H1 (cell line): Measurements from ENCODE around the gene ARHGAP26. TPM values are rescaled to one million over a fixed set of nuclear protein-coding genes. Genes with fewer than 3 reads are reported as not detected.

ENCODE experiments used
- CTCF ChIA-PET: fragments of 300-600 bp; sonication (Branson Sonifier 250); formaldehyde crosslinking; loops from one replicate; lab custom pipeline; 2021; ENCODE audit not compliant: partially characterized antibody; lab: Charles Lee
- POLR2A ChIA-PET: fragments of 300-600 bp; sonication (Branson Sonifier 250); formaldehyde crosslinking; loops from one replicate; lab custom pipeline; 2021; ENCODE audit warnings: inconsistent platforms; ENCODE audit not compliant: partially characterized antibody; lab: Charles Lee
- DNase-seq, 2 experiments: peaks; one replicate each; pipeline versions ENCODE4 v3.0.0 to v3.0.0-alpha.2; 2010 to 2022; ENCODE audit warnings: low spot score in 2 of 2, low read depth in 1 of 2, mixed read lengths in 1 of 2
- FAIRE-seq: peaks from 2 replicates; lab custom pipeline; 2011; peaks lifted over from hg19 to GRCh38; lab: Jason Lieb, UNC
- H2AFZ ChIP-seq: 2 replicates; pipeline ENCODE4 v1.8.1; 2012; ENCODE audit warnings: low read length, inconsistent platforms
- H2AK5ac ChIP-seq: 2 replicates; pipeline ENCODE4 v1.6.1; 2013; ENCODE audit warnings: low read depth, low read length
- H2BK120ac ChIP-seq: replicated peaks from 2 replicates; pipeline ENCODE3; 2013; ENCODE audit warnings: low read depth, low read length, inconsistent platforms
- H2BK12ac ChIP-seq: 2 replicates; pipeline ENCODE4 v1.6.1; 2013; ENCODE audit warnings: low read depth, low read length
- H2BK15ac ChIP-seq: 2 replicates; pipeline ENCODE4 v1.6.1; 2013; ENCODE audit warnings: low read length
- H2BK20ac ChIP-seq: 2 replicates; pipeline ENCODE4 v1.6.1; 2013; ENCODE audit warnings: low read length
- H2BK5ac ChIP-seq: 2 replicates; pipeline ENCODE4 v1.6.1; 2013; ENCODE audit warnings: low read depth, low read length
- H3K14ac ChIP-seq: 2 replicates; pipeline ENCODE4 v1.6.1; 2013; ENCODE audit warnings: inconsistent platforms; ENCODE audit not compliant: insufficient read length
- H3K18ac ChIP-seq: 2 replicates; pipeline ENCODE4 v1.6.1; 2013; ENCODE audit warnings: low read length; ENCODE audit errors: extremely low read depth
- H3K23ac ChIP-seq: 2 replicates; pipeline ENCODE4 v1.6.1; 2013; ENCODE audit warnings: inconsistent platforms; ENCODE audit not compliant: insufficient read length
- H3K23me2 ChIP-seq: 2 replicates; pipeline ENCODE4 v1.6.1; 2013; ENCODE audit warnings: low read depth, low read length
- H3K27ac ChIP-seq: 2 replicates; pipeline ENCODE4 v1.6.1; 2011; ENCODE audit warnings: low read depth, low read length, inconsistent platforms
- H3K27me3 ChIP-seq, 4 experiments: replicated peaks in 1 of 4; 1 replicate in 1 of 4; 2 replicates in 3 of 4; pipeline versions ENCODE4 v1.6.1 to v1.8.1; 2011 to 2013; ENCODE audit warnings: low read length in 3 of 4, mild to moderate bottlenecking in 3 of 4, inconsistent platforms in 2 of 4, mixed read lengths in 2 of 4, moderate library complexity in 1 of 4; ENCODE audit not compliant: control insufficient read depth in 3 of 4, insufficient read depth in 3 of 4; ENCODE audit errors: extremely low read depth in 1 of 4
- H3K36me3 ChIP-seq, 4 experiments: 2 replicates each; pipeline versions ENCODE4 v1.6.1 to v1.8.1; 2011 to 2013; ENCODE audit warnings: mild to moderate bottlenecking in 4 of 4, low read length in 3 of 4, moderate library complexity in 2 of 4, control low read depth in 1 of 4, inconsistent platforms in 1 of 4; ENCODE audit not compliant: insufficient read depth in 4 of 4, control insufficient read depth in 2 of 4
- H3K4ac ChIP-seq: replicated peaks from 2 replicates; pipeline ENCODE3; 2013; ENCODE audit warnings: low read length, low read depth, mixed read lengths, inconsistent platforms; ENCODE audit not compliant: insufficient read length
- H3K4me1 ChIP-seq, 4 experiments: replicated peaks in 1 of 4; 1 replicate in 1 of 4; 2 replicates in 3 of 4; pipeline versions ENCODE4 v1.6.1 to v1.8.1; 2011 to 2013; ENCODE audit warnings: low read length in 3 of 4, inconsistent platforms in 2 of 4, mixed read lengths in 1 of 4; ENCODE audit not compliant: insufficient read depth in 4 of 4, control insufficient read depth in 3 of 4
- H3K4me2 ChIP-seq, 2 experiments: 2 replicates each; pipeline versions ENCODE4 v1.6.1 to v1.8.1; 2011 to 2013; ENCODE audit warnings: low read depth in 2 of 2, low read length in 2 of 2, control low read depth in 1 of 2, inconsistent platforms in 1 of 2, mild to moderate bottlenecking in 1 of 2; ENCODE audit not compliant: insufficient read depth in 1 of 2
- H3K4me3 ChIP-seq, 4 experiments: fragments of 200-600, 300-600 bp in 1 of 4; sonication (generic), shearing (Covaris generic), sonication (Bioruptor Twin) in 1 of 4; 2 replicates each; pipeline versions ENCODE4 v1.5.1 to v1.8.1; 2011 to 2016; ENCODE audit warnings: low read length in 4 of 4, low read depth in 3 of 4, control low read depth in 2 of 4, inconsistent platforms in 2 of 4, mild to moderate bottlenecking in 2 of 4, mixed read lengths in 1 of 4, moderate library complexity in 1 of 4; ENCODE audit not compliant: insufficient read depth in 2 of 4; ENCODE audit errors: extremely low read depth in 1 of 4
- H3K56ac ChIP-seq: replicated peaks from 2 replicates; pipeline ENCODE3; 2013; ENCODE audit warnings: low read depth, mild to moderate bottlenecking, mixed read lengths, low read length, inconsistent platforms; ENCODE audit not compliant: insufficient read length
- H3K79me1 ChIP-seq: 2 replicates; pipeline ENCODE4 v1.6.1; 2013; ENCODE audit warnings: low read depth, low read length, control low read depth
- H3K79me2 ChIP-seq, 2 experiments: 2 replicates each; pipeline versions ENCODE4 v1.6.1 to v1.8.1; 2012 to 2013; ENCODE audit warnings: low read length in 2 of 2, mild to moderate bottlenecking in 2 of 2, inconsistent platforms in 1 of 2; ENCODE audit not compliant: insufficient read depth in 2 of 2, control insufficient read depth in 1 of 2
- H3K9ac ChIP-seq, 4 experiments: replicated peaks in 1 of 4; 1 replicate in 1 of 4; 2 replicates in 3 of 4; pipeline versions ENCODE4 v1.6.1 to v1.8.1; 2011 to 2013; ENCODE audit warnings: low read depth in 3 of 4, low read length in 3 of 4, control low read depth in 2 of 4, mild to moderate bottlenecking in 2 of 4, moderate library complexity in 2 of 4, inconsistent platforms in 1 of 4; ENCODE audit errors: extremely low read depth in 1 of 4
- H3K9me3 ChIP-seq, 2 experiments: 2 replicates each; pipeline versions ENCODE4 v1.6.1 to v1.8.1; 2012 to 2013; ENCODE audit warnings: mild to moderate bottlenecking in 2 of 2, moderate library complexity in 2 of 2, control low read depth in 1 of 2, inconsistent platforms in 1 of 2, low read depth in 1 of 2, low read length in 1 of 2, mixed read lengths in 1 of 2; ENCODE audit not compliant: insufficient read depth in 2 of 2
- H4K20me1 ChIP-seq, 2 experiments: replicated peaks in 1 of 2; 2 replicates each; pipeline versions ENCODE3 to v1.8.1; 2011 to 2013; ENCODE audit warnings: inconsistent platforms in 2 of 2, low read length in 2 of 2, mild to moderate bottlenecking in 1 of 2; ENCODE audit not compliant: insufficient read depth in 2 of 2, control insufficient read depth in 1 of 2
- H4K5ac ChIP-seq: 2 replicates; pipeline ENCODE4 v1.6.1; 2013; ENCODE audit warnings: low read length, low read depth, mixed read lengths, inconsistent platforms; ENCODE audit not compliant: insufficient read length
- H4K8ac ChIP-seq: 2 replicates; pipeline ENCODE4 v1.8.0; 2013; ENCODE audit warnings: mild to moderate bottlenecking, moderate library complexity, low read length, inconsistent platforms; ENCODE audit not compliant: insufficient read depth; ENCODE audit errors: extremely low read depth
- H4K91ac ChIP-seq: replicated peaks from 2 replicates; pipeline ENCODE3; 2013; ENCODE audit warnings: low read length, mixed read lengths, inconsistent platforms; ENCODE audit not compliant: insufficient read length
- HDAC2 ChIP-seq, 2 experiments: fragments of 300-600 bp in 1 of 2; sonication (generic) in 1 of 2; IDR thresholded peaks; 2 replicates each; pipeline ENCODE4 v1.6.1; 2011 to 2012; ENCODE audit warnings: low read depth in 2 of 2, low read length in 2 of 2, mild to moderate bottlenecking in 2 of 2, moderate library complexity in 2 of 2, borderline replicate concordance in 1 of 2, inconsistent platforms in 1 of 2
- NRF1 ChIP-seq: IDR thresholded peaks from 2 replicates; pipeline ENCODE4 v1.6.1; 2011; ENCODE audit warnings: mild to moderate bottlenecking, low read depth, low read length, improper control_type of control experiment
- whole genome bisulfite sequencing, 2 experiments: shearing (Covaris generic) in 1 of 2; methylation state at CpG; one replicate each; pipeline versions ENCODE4 v1.1.6 to v1.1.7; 2013 to 2015; ENCODE audit warnings: low lambda C conversion rate in 2 of 2, mixed read lengths in 2 of 2, inconsistent platforms in 1 of 2, low coverage in 1 of 2, missing lambda C conversion rate in 1 of 2; ENCODE audit not compliant: insufficient replicate concordance in 2 of 2, insufficient coverage in 1 of 2, insufficient read length in 1 of 2; ENCODE audit errors: extremely low coverage in 1 of 2, missing lambda C conversion rate in 1 of 2; 5-methylcytosine and 5-hydroxymethylcytosine counted together
- polyA plus RNA-seq, 7 experiments: library from polyadenylated mRNA; depleted of rRNA in 3 of 7; stranded (reverse) in 5 of 7; unstranded in 2 of 7; fragments of >200 nt in 5 of 7; fragments of 200-250 nt in 2 of 7; gene quantifications; 1 replicate in 5 of 7; 2 replicates in 1 of 7; 4 replicates in 1 of 7; pipeline versions ENCODE4 v1.2.1 to v1.2.3, GENCODE V29; 2011 to 2013; ENCODE audit warnings: missing spikeins in 2 of 7, mixed read lengths in 2 of 7
- total RNA-seq: library from RNA; stranded (reverse); fragmentation: NEBNext Ultra II Directional; extraction: Animal tissue kit (Norgen Biotek cat#: 25700); gene quantifications from 2 replicates; pipeline ENCODE4 v1.2.1, GENCODE V29; 2021

The ARHGAP26 gene
- total and polyA plus RNA-seq, 2 of the 8 experiments (the other 6 are each of a cell fraction or from before 2014, with no cell fraction given), result 7.1 to 24.8 TPM

DNA sequence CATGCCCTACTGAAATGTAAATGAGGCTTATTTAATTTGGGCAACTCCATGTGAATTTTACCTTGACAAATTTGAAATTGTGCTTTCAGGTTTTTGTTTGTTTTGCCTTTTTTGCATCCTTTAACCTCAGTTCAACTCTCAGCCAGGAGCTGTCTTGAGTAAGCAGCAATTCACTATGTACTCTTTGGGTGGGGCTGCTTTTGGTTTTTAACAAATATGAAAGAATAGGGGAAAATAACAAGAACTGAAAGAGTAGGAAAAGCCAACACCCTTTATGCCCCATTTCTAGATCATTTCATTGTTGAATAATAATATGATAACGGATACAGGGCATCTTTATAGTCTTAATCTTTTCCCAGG, 192.0 kb downstream of the ARHGAP26 start:
- POLR2A ChIA-PET, result interaction anchor here (0.7 kb wide), 1 partner anchor 63 kb away, joined by 3 read pairs; no protein-coding TSS in a partner anchor
- Histone ChIP-seq H3K14ac (no peak overlapping the region), H2BK15ac (no peak overlapping the region), H3K36me3 (no peaks in the 10 kb centered on the region), H2AFZ (no peak overlapping the region), H3K27me3 (no peaks in the 10 kb centered on the region), H2BK5ac (no peak overlapping the region)
- TF ChIP-seq NRF1 (no peak), HDAC2 (IDR thresholded peaks at IDR 0.05; ENCODE audit: borderline replicate concordance in 1 of 2, low read depth in 2 of 2, low read length in 2 of 2) (no peak)
- TF ChIP-seq, all 59 proteins: peak for 0
- Histone ChIP-seq H3K9ac (no peak overlapping the region), H2BK20ac (no peak overlapping the region), H3K23me2 (no peaks in the 10 kb centered on the region), H2AK5ac (no peak overlapping the region), H4K91ac (no peak overlapping the region), H3K56ac (no peak overlapping the region), H4K20me1 (no peaks in the 10 kb centered on the region), H3K4ac (no peak overlapping the region), H4K5ac (no peak overlapping the region), H3K79me2 (no peaks in the 10 kb centered on the region), H2BK12ac (no peak overlapping the region), H3K9me3 (no peaks in the 10 kb centered on the region; a peak in 1 of 4 replicates), H2BK120ac (no peak overlapping the region), H3K4me1 (no peaks in the 10 kb centered on the region), H3K18ac (no peak overlapping the region), H3K23ac (no peak overlapping the region), H3K79me1 (no peaks in the 10 kb centered on the region), H3K27ac (no peak overlapping the region), H3K4me3 (no peak overlapping the region), H4K8ac (no peak overlapping the region), H3K4me2 (no peak overlapping the region)
- DNase-seq (no peak), FAIRE-seq (no peak)
- 94% methylated on average over 1 of the region's 1 CpG; no CpG with 5 or more reads in 1 of the 2 experiments for WGBS, 2 experiments
- CTCF ChIA-PET, result interaction anchor here (0.9 to 1.3 kb wide), 3 partner anchors 11 to 39 kb away, joined by 3 to 4 read pairs (median 3); no protein-coding TSS in a partner anchor
